ENCODE measurements around the gene PWP2.
"Not testable (repeated sequence)": the region's sequence is repeated elsewhere in the genome, so short reads cannot be mapped to it uniquely, and the experiment has no call there.

The PWP2 gene

DNA sequence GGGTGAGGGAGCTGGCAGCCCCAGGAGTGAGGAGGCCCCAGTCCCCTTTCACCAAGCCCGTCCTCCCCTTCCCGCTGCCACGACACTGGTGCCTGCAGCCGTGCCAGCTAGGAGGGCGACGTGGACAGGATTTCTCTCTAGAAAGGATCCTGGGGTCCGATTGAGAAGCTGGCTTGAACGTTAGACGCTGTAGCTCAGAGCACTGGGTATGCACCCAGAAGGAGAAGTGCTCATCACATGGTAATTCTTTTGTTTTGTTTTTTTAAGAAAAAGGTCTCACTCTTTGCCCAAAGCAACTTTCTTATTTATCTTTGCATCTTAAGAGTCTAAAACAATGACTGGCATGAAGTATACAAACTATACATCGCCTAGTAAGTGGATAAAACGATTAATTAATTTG lies 60.3 kb downstream of the PWP2 start:
- DNase-seq: not testable (repeated sequence)

DNA sequence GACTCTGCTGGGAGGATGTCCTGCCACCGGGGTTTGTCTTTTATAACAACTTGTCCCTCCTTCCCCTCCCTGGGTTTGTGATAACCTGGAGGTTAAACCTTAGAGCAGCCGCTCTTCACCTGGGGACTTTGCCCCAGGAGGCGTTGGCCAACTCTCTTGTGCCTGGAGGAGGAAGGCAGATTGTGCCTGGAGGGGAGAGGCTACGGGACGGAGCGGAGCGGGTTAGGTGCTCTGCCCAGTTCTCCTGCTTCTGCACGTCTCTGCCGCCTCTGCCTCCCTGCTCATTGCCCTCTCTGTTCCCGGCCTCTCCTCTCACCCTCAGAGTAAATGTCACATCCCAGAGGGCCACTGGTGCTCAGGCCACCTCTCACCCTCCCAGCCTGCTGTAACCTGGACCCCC lies 63.1 kb downstream of the PWP2 start:
- DNase-seq: not testable (repeated sequence)

- DNase-seq: not testable (repeated sequence)
Observed at GRCh38 chr21:44170863-44171262, 63.7 kb downstream of the PWP2 start.

DNA sequence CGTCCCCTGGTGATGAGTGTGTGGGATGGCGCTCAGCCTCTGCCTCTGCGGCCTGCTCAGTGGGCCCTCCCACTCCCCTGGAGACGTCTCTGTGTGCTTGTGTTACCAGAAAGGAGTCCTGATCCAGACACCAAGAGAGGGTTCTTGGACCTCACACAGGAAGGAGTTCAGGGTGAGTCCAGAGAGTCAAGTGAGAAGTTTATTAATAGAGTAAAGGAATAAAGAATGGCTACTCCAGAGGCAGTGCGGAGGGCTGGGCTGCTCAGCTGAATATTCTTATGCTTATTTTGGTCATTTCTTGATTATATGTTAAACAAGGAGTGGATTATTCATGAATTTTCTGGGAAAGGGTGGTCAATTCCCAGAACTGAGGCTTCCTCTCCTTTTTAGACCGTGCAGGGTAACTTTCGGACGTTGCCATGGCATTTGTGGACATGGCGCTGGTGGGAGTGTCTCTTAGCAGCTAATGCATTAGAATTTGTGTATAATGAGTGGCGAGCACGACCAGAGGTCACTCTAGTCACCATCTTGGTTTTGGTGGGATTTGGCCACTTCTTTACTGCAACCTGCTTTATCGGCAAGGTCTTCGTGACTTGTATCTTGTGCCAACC lies 64.9 kb downstream of the PWP2 start:
- DNase-seq: not testable (repeated sequence)

DNA sequence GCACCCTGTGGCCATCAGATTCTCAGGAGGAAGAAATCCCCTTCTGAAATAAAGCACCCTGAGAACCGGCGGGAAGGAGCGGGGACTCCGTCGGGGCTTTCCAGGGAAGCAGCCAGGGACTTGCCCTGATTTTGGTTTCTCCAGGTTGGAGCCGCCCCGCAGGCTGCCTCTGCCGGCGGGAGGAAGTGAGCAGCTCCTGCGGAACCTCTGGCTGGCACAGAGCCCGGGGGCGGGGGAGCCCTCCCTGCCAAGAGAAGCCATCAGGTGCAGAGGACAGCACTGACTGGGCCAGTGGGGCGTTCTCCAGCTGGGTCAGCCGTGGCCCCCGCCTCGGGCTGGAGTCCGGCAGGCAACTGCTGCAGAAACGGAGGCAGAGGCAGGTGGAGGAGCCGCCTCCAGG lies 65.5 kb downstream of the PWP2 start:
- DNase-seq: not testable (repeated sequence)

DNA sequence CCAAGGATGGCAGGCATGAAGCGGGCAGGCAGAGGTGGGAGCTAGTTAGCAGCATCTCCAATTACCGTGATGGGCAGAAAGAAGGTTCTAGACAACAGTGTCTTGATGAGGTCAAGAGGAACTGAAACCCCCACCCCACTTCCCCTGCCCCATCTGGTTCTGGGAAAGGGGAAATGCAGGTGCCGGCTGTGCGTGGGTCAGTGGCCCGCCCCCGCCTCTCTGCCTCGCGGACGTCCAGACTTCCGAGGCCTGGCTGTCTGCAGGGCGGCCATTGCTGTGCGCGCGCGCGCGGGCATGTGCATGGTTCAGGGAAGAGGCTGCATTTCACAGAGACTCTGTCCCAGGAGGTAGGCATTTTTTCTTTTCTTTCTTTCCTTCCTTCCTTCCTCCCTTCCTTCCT lies 68.0 kb downstream of the PWP2 start:
- DNase-seq: not testable (repeated sequence)

- not testable (repeated sequence) for DNase-seq
Observed at GRCh38 chr21:44176127-44176526, 68.9 kb downstream of the PWP2 start.
